Right renal pelvis (tissue), 4 donors: Measurements from ENCODE around the gene ZNF408. TPM values are rescaled to one million over a fixed set of nuclear protein-coding genes. Genes with fewer than 3 reads are reported as not detected.

Source experiments
- DNase-seq, 4 donors: peaks; one replicate each; pipeline ENCODE4 v3.0.0-alpha.2; 2013; ENCODE audit warnings: low read depth in 4 of 4, low spot score in 3 of 4, missing footprints in 1 of 4
- polyA plus RNA-seq, 4 donors: library from polyadenylated mRNA; unstranded; fragments of 120-200 nt; gene quantifications; one replicate each; pipeline ENCODE4 v1.2.1, GENCODE V29; 2013; ENCODE audit not compliant: insufficient read length in 4 of 4

Gene ZNF408
- polyA plus RNA-seq, 4 donors = 9.3 to 11.9 (median 9.7) TPM

- DNase-seq = no peak
These were observed 23.3 kb downstream of the ZNF408 start for GRCh38 chr11:46724088-46724487.

- no peak for DNase-seq
These were observed 24.7 kb downstream of the ZNF408 start for GRCh38 chr11:46725338-46726205.

DNA sequence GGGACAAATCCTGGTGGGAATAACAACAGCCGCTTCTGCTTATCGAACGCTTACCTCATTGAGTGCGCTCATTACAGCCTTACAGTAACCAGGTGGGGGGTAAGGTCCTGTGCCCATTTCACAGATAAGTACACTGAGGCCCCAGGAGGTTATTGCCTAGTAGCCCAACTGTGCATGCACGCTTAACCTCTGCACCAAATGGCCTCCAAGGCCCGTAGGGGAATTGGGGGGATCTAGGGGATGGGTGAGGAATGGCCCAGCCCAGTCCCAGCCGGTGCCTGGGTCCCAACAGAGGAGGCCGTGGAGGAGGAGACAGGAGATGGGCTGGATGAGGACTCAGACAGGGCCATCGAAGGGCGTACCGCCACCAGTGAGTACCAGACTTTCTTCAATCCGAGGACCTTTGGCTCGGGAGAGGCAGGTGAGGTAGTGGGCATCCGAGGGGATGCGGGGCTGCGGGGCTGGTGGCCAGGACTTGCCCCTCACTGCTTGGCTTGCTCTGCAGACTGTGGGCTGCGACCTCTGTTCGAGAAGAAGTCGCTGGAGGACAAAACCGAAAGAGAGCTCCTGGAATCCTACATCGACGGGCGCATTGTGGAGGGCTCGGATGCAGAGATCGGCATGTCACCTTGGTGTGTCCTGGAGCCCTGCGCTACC is 25.5 kb downstream of the ZNF408 start:
- DNase-seq = no peak

DNA sequence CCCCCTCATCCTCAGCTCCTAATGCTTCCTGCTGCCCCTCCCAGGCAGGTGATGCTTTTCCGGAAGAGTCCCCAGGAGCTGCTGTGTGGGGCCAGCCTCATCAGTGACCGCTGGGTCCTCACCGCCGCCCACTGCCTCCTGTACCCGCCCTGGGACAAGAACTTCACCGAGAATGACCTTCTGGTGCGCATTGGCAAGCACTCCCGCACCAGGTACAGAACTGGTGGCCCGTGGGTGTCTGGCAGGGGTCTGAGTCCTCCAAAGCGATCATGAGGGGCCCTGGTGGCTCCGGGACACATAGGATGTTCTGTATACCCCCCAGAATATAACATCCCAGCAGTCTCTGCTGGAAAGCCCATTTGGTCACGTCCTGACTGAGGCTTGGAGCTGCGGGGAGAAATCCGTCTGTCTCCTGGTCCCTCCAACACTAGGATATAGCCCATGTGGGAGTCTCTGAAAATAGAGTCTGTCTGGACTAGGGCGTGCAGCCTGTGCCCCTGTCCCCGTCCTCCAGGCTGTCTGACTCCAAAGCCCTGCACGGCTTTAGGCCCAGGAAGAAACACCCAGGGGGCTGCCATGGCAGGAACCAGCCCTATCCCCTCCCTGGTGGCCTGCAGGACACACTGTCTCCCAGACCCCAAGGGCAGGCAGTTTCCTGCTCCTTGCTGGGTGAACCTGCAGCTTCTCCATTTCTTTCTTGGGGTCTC is 27.3 kb downstream of the ZNF408 start:
- no peak for DNase-seq

GRCh38 chr11:46728659-46729040 is 27.8 kb downstream of the ZNF408 start:
- no peak for DNase-seq

DNA sequence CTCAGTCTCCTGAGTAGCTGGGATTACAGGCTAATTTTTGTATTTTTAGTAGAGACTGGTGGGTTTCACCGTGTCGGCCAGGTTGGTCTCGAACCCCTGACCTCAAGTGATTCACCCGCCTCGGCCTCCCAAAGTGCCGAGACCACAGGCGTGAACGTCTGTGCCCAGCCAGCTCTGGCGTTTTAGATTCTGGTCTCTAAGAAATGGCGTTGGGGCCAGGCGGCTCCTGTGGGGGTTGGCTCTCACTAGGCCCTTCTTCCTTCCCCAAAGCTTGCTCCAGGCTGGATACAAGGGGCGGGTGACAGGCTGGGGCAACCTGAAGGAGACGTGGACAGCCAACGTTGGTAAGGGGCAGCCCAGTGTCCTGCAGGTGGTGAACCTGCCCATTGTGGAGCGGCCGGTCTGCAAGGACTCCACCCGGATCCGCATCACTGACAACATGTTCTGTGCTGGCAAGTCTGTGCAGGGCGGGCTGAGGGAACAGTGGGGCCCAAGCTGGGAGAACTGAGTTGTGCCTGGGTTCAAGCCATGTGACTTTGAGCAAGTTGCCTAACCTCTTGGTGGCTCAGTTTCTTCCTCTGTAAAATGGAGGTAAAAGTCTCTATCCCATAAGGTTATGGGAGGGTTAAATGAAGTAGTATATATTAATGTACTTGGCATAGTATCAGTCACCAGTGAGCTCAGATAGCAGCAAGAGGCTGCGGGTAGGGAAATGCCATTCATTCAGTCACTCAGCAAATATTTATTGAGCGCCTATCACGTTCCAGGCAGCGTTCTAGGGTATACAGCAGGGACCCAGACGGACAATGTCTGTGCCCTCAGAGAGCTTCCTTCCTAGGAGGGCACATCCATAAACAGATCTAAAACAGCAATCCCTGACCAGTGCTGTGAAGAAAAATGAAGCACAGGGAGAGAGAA is 28.5 kb downstream of the ZNF408 start:
- DNase-seq = no peak

- no peak for DNase-seq
These were observed 30.7 kb downstream of the ZNF408 start for GRCh38 chr11:46731545-46731944.

- DNase-seq = no peak
These were observed 32.4 kb downstream of the ZNF408 start for GRCh38 chr11:46733234-46733633.

DNA sequence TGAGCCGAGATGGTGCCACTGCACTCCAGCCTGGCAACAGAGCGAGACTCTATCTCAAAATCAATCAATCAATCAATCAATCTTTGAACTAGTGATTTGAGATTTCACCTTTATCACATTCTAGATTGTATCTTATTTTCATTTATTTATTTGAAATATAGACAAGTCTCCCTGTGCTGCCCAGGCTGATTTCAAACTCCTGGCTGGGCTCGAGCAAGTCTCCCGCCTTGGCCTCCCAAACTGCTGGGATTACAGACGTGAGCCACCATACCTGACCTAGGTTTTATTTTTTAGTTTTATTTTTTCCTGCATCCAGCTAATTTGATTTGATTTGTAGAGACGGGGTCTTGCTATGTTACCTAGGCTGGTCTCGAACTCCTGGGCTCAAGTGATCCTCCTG is 35.3 kb downstream of the ZNF408 start:
- DNase-seq = no peak

- DNase-seq = no peak
These were observed 35.8 kb downstream of the ZNF408 start for GRCh38 chr11:46736615-46737014.

DNA sequence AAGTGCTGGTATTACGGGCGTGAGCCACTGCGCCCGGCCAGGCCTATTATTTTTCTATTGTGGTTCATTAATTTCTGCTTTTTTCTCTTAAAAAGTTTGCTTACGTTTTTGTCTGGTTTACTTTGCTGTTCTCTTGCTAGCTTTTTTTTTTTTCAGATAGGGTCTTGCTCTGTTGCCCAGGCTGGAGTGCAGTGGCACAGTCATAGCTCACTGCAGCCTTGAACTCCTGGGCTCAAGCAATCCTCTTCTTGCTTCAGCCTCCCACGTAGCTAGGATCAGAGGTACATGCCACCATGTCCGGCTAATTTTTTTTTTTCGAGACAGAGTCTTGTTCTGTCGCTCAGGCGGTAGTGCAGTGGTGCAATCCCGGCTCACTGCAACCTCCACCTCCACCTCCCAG is 36.9 kb downstream of the ZNF408 start:
- DNase-seq = no peak

- no peak for DNase-seq
These were observed 38.1 kb downstream of the ZNF408 start for GRCh38 chr11:46738887-46739286.

DNA sequence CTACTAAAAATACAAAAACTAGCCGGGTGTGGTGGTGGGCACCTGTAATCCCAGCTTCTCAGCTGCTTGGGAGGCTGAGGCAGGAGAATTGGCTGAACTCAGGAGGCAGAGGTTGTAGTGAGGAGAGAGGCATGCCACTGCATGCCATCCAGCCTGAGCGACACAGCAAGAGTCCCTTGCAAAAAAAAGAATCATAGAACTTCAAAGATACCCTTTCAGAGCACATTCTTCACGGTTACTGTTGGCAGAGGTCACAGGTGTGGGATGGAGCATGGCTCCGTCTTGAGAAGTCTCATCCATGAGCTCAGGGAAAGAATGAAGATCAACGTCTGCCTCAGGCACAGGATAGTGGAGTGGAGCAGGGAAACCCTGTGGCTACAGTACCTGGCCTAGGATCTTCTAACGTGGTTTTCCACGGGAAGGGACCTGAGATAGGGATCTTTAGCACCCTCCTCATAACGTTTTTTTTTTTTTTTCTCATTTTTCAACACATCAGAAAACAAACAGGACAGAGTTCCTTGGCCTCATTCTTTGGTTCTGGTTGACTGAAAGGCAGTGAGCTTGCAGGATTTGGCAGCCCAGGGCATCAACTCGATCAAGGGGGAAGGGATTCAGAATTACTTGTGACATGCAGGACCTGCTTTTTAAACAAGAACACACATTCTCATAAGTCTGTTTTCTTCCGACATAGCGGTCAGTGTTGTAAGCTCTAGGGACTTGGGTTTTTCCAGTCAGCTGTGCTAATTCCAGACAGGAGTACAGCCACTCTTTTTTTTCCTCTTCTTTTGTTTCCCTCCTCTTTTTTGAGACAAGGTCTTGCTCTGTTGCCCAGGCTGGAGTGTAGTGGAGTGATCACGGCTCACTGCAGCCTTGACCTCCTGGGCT is 41.0 kb downstream of the ZNF408 start:
- no peak for DNase-seq

GRCh38 chr11:46743043-46743442 is 42.2 kb downstream of the ZNF408 start:
- DNase-seq = no peak

DNA sequence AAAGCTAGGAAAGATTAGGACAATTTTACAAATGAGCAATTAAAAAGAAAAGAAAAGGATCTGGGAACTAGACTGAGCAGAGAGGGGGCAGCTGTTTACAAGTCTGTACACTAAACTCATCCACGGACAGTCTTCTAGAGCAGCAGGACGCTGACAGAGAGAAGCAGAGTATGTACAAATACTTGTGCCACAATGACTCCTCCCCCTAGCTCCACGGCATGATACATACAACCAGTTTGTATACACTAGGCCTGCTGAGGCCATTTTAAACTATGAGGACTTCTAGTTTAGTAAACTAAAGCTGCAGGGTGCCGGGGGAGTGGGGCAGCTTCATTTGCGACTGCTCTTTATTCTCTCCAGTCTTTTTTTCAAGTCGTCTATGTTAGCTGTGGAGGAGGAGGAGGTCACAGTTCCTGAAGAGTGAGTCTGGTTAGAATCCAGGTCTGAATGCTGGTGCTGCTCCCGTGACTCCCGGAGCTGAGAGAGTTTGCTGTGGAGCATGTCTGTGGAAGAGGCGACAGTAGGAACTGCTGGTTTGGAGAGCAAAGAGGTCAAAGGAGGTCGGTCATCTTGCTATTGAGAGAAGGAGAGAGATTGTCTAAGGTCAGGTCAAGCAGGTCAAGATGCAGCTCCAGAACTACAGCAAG is 43.0 kb downstream of the ZNF408 start:
- no peak for DNase-seq

DNA sequence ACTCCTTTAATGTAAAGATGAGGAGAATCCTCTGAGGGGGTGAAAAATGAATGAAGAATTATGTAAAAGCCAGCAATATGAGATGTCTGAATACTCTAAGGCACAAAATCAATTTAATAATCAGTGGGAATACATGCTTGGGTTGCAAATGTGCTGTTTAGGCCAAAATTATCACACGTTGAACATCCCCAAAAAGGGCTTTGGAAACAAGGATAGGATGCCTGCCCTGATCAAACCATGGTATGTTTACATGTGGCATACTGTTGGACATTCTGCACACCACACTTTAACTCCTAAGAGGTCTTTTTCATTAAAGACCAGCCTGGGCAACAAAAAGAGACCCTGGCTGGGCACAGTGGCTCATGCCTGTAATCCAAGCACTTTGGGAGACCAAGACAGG is 44.5 kb downstream of the ZNF408 start:
- DNase-seq = no peak

DNA sequence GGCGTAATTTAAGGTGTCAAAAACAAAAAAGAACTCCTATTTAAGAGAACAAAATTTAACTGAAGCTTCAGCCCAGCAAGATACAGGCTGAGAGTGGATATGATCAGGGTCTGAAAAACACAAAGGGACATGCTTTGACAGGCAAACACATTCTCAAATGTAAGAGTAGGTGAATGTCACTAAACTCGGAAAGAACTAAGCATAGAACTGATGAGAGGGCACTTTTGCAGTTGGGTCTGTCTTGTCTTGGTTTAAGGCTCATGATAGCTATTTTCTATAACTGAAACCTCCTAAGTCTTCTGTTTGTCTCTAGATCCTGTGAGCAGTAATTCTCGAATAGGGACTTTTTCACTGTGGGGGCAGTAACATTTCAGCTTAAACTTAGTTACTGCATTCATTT is 45.2 kb downstream of the ZNF408 start:
- DNase-seq = no peak

DNA sequence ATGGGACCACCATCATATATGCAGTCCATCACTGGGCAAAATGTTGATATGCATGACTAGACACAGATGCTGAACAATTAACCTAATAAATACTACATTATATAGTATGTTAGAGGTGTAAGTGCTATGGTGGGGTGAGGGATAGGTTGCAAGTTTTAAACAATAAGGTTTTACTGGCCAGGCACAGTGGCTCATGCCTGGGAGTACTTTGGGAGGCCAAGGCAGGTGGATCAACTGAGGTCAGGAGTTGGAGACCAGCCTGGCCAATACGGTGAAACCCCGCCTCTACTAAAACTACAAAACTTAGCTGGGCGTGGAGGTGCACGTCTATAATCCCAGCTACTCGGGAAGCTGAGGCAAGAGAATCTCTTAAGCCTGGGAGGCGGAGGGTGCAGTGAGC is 46.3 kb downstream of the ZNF408 start:
- DNase-seq = no peak
